HG03565 (cell line): ENCODE measurements around the gene PHF13.
"Not testable (repeated sequence)": the region's sequence is repeated elsewhere in the genome, so short reads cannot be mapped to it uniquely, and the experiment has no call there.

ENCODE experiments used
- ATAC-seq: cut with Tn5 transposase; IDR thresholded peaks from one replicate; pipeline ENCODE4 v1.9.1; 2021; ENCODE audit warnings: mild to moderate bottlenecking, moderate library complexity; ENCODE audit not compliant: unreplicated experiment

Gene PHF13

GRCh38 chr1:6627031-6627430, 13.5 kb downstream of the PHF13 start:
- ATAC-seq: no peak

GRCh38 chr1:6627841-6628545, 14.5 kb downstream of the PHF13 start:
- ATAC-seq: no peak

- no peak for ATAC-seq
Observed at GRCh38 chr1:6628971-6629479, 15.5 kb downstream of the PHF13 start.

GRCh38 chr1:6630027-6630426, 16.5 kb downstream of the PHF13 start:
- ATAC-seq: no peak

- no peak for ATAC-seq
Observed at GRCh38 chr1:6631058-6631457, 17.5 kb downstream of the PHF13 start.

GRCh38 chr1:6632588-6633514, 19.3 kb downstream of the PHF13 start:
- no peak for ATAC-seq

- no peak for ATAC-seq
Observed at GRCh38 chr1:6634371-6635052, 21.0 kb downstream of the PHF13 start.

GRCh38 chr1:6635161-6635909, 21.8 kb downstream of the PHF13 start:
- ATAC-seq: no peak

GRCh38 chr1:6635910-6636760, 22.6 kb downstream of the PHF13 start:
- no peak for ATAC-seq

GRCh38 chr1:6636778-6637177, 23.2 kb downstream of the PHF13 start:
- not testable (repeated sequence) for ATAC-seq

- no peak for ATAC-seq
Observed at GRCh38 chr1:6637770-6638169, 24.2 kb downstream of the PHF13 start.

- no peak for ATAC-seq
Observed at GRCh38 chr1:6638226-6638625, 24.7 kb downstream of the PHF13 start.

GRCh38 chr1:6640867-6641266, 27.3 kb downstream of the PHF13 start:
- ATAC-seq: not testable (repeated sequence)

GRCh38 chr1:6645018-6645417, 31.5 kb downstream of the PHF13 start:
- ATAC-seq: no peak

GRCh38 chr1:6646499-6647148, 33.1 kb downstream of the PHF13 start:
- ATAC-seq: no peak

- ATAC-seq: no peak
Observed at GRCh38 chr1:6648556-6648955, 35.0 kb downstream of the PHF13 start.

- ATAC-seq: no peak
Observed at GRCh38 chr1:6651909-6652308, 38.4 kb downstream of the PHF13 start.

GRCh38 chr1:6652986-6653385, 39.5 kb downstream of the PHF13 start:
- ATAC-seq: no peak
